ENCODE measurements around the gene GRM8.

GRCh38 chr7:126570845-126571244 lies 681.9 kb downstream of the GRM8 start:
- TF ChIP-seq CTCF (IDR thresholded peaks at IDR 0.05) (no peak), POLR2A (IDR thresholded peaks at IDR 0.05) (no peak)

All from suprapubic skin (tissue), 3 donors.